Measurements from ENCODE around the gene ANKK1.

Gene ANKK1

DNA sequence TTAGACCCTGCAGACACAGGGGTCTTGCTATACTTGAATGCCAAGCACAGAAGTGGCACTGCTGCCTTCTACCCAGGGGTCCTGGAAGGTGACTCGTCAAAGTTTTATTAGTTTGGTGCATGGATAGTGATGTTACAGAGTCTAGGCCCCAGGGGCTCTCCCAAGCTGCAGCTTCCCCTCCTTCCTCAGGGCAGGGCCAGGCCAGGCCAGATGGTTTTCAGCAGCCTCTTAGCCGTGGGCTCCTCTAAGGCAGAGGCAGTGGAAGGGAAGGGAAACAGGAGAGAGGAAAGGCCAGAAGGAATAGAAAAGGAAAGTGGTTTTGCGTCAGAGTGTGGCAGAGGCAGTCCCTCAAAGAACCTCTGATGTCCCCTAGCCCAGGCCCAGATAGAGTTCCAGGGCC, 21.9 kb downstream of the ANKK1 start:
- no peak for DNase-seq

DNA sequence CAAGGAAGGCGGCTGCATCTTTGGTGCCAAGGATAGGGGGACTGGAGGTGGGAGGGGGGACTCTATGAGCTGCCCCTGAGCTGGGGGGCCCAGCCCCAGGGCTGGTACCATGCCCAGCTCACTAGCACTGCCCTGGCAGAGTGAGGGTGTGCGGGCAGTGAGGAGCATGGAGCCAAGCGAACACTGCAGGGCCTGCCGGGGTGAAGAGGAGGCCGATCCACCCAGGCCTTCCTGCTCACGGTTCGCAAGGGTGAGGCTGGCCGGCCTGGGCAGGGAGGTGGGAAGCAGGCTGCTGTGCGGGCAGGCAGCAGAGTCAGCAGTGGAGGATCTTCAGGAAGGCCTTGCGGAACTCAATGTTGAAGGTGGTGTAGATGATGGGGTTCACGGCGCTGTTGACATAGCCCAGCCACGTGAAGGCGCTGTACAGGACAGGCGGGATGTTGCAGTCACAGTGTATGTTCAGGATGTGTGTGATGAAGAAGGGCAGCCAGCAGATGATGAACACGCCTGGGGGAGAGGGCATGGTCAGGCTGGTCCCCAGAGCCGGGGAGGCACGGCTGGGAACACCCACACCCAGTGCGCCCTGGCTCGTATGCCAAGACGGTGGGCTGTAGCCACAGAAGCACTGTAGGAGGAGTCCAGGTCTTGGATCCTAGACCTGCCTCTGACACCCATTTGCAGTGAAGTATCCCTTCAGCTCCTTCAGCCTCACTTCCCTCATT, 23.0 kb downstream of the ANKK1 start:
- no peak for DNase-seq

DNA sequence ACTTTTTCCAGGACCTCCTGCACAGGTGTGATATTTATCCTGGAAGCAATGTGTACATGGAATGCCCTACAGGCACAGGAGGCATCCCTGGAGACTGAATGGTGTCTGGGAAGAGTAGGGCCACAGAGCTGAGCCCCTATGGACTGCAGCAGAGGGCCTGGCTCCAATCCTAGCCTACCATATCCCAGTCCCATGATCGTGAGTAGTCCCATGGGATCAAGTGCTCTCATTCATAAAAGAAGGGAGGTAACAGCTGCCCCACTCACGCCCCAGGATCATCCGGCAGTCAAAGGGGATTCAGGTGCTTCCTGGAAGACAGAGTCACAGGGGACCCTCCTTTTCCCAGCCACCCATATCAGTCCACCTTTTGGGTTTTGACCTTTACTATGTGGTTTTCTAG, 24.0 kb downstream of the ANKK1 start:
- DNase-seq = no peak

GRCh38 chr11:113412675-113413074, 25.1 kb downstream of the ANKK1 start:
- DNase-seq = no peak

GRCh38 chr11:113415343-113415742, 27.8 kb downstream of the ANKK1 start:
- no peak for DNase-seq

DNA sequence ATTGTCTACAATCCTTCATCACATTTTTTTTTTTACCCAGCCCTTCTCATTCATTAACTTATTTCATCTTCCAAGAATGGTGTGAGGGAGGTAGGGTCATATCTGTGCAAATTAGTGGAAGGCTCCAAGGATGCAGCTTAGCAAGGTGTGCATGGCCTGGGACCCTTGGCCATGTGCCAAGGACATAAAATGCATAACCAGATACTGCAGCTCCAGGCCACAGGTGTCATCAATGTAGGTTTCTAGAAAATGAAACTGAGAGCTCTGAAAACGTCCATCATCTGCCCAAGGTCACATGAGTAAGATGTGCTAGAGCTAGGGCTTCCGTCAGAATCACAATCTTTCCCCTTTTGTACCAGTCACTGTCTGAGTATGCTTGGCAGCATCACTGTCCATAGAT, 29.8 kb downstream of the ANKK1 start:
- DNase-seq = no peak

DNA sequence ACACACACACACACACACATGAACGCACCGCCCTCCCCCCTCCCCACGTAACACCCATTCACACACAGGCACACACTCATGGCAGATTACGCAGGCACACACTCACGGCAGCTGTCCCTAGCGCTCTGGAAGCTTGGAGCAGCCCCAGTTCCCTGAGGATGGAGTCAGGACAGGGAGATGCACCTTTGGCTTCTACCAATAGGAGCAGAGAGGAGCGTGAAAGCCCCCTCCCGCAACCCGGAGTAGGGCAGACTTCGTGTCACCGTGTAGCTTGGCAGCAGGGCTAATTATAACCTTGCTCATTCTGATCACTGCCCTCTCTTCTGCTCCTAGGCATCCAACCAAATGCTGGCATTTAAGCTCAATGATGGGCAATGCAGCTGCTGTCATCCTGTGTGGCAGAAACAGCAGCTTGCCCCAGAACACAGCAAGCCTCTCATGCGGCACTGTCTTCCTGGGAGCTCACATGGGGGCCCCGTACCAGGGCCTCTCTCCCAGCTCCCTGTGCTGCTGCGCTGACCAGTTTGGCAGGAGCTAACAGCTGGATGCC, 31.9 kb downstream of the ANKK1 start:
- DNase-seq = no peak

- no peak for DNase-seq
These were observed 33.2 kb downstream of the ANKK1 start for GRCh38 chr11:113420808-113421207.

- DNase-seq = no peak
These were observed 39.1 kb downstream of the ANKK1 start for GRCh38 chr11:113426686-113427085.

DNA sequence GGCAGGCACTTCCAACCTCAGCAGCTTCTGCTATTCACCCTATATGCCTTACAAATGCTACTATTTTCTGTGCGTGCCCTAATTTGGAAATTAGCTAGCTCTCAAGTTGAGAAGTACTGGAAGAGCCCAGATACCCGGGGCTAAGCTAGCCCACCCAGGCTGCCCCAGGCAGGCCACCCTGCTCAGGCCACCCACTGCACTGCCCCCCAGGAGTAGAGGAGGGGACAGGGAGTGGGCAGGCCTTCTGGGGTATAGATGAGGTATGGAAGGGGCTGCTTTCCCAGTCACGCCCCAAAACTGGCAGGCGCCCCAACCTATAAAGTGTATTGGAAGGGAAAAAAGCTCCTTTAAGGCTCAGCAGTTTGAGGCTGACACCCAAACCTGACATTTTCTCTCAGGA, 44.2 kb downstream of the ANKK1 start:
- no peak for DNase-seq

- no peak for DNase-seq
These were observed 47.8 kb downstream of the ANKK1 start for GRCh38 chr11:113435190-113435968.

DNA sequence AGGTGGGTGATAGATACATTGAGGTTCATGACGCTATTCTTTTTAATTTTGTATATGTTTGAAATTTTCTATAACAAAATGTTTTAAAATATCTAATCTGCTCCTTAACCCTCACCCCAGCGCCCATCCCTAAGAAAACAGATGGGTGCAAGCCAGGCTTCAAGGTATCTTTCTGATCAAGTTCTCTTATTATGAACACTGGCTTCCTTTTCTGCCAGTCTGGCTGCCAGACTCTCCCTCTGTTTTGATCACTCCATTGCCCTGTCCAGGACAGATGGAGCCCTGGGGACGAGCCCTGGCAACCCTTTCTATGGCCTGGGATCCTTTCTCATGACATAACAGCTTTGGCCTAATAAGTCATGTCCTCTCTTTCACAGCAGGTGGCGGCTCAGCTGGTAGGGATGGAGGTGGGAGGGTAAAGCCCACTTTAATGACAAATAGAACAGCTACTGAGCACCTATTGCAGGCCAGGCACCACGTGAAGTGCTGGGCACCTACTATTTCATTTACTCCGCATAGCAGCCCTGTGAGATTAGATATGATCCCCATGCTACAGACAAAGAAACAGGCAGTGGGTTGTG, 49.2 kb downstream of the ANKK1 start:
- DNase-seq = no peak

DNA sequence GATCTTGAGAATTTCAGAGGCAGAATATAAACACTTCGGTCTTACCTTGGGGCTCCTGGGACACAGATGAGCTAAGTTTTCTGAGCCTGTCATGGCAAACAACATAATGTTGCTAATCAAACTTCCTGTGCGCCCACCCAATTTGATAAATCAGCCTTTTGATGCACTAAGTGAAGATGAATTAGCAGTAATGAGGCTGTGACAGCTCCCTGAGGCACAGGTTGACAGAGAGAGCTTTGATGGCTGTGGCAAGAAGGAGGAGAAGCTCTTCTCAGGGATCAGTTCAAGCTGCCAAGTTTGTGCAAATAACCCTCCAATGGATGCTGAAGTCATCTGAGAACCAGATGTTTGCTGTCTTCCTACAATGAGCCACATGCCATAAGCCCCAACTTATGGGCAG, 53.2 kb downstream of the ANKK1 start:
- DNase-seq = no peak

DNA sequence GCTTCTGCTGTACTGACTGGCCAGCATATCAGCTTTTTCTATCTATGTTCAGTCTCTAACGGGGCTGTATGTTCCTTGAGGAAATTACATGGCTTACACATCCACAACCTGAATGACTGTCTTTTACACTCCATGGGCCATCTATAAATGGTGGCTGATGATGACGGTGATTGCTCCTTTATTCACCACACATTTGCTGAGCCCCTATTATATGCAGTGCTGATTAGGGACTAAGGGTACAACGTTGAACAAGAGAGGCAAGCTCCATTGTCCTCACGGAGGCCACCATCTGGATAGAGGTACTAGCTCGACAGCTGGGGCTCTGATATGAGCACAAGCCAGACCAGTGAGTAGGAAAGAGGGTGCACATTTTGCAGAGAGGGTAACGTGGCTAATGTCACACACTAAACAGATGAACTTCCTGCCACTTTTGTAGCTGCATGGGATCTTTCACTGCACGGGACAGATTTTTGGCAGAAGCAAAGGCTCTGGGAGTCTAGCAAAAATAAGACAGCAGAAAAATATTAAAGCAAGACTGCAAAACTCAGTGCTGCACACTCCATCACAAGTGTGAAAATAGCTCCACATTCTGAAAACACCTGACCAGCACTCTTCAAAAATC, 57.0 kb downstream of the ANKK1 start:
- DNase-seq = no peak

DNA sequence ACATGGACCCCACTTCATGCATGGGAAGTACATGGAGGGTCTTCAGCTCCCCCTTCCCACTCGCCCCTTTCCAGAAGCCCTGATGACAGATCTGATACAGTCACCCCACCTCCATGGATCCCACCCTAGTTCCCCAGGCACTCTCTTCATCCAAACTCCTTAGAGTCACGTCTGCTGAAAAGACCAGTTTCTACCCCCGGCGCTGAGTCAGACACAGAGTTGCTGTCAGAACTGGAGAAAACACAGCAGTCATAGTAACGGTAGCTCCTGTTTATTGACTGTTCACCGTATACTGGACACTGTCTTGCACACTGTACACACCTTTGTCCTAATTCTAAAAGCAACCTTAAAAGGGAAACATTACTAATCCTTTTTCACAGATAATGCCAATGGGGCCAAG, 58.5 kb downstream of the ANKK1 start:
- no peak for DNase-seq

DNA sequence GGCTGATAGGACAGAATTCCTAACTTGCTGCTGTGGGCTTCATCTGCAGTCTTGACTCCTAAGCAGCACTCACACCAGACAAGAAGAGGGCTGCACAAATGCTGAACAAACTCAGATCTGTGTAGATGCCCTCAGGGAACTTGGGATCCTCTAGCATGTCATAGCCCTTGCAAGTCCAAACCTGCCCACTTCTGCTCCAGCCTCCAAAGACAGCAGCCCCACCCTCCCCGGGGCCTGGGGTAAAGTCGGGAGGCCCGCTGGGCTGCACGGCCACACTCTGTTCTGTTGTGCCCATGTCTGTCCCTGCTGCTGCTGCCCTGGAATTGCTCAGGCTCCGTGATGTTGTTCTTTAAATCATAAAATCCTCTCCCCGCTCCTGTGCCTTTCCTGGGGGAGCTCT, 59.4 kb downstream of the ANKK1 start:
- DNase-seq = no peak

DNA sequence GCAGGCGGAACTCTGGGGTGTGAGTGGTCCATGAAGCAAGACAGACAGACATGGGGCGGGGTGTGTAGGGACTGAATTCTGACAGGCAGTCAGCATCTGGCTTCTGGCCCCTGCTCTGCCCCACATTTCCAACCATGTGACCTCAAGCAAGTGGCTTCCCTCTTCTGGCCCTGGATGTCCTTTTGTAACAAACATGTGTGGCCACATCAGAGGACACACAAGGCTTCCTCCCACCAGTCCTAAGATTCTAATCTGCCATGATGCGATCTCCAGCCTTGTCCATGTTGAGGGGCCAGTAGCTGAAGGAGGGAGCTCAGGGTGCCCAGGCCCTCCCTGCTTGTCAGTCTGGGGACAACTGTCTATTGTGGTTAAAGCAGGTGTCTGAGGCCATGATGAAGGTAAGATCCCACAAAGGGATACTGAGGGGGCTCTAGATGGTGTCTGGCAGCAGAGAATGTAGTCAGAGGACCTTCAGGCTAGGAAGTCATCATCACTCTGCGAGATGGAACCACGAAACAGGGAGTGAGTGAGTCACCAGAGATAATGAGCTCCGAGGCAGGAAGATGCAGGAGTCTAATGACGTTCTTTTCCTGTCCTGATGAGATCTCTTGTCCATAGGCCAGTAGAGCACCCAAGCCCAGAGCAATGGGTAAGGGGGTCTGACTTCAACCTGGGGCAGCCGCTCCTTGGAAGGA, 60.2 kb downstream of the ANKK1 start:
- no peak for DNase-seq

DNA sequence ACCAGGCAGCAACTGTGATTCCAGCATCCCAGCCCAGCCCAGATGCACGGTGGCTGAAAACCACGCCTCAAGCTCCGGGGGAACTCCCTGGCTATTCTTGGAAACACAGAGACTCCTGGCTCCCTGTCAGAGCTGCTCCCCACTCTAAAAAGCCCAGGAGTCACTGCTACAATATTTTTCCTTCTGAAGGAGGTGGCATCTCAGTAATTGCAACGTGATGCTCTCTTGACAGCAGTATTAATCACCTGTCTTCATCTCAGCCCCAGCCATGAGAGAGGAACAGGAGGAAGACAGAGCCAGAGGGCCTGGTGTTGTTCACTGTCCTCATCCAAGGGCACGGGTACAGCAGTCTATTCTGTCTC, 60.7 kb downstream of the ANKK1 start:
- DNase-seq = no peak

GRCh38 chr11:113449743-113450142, 62.2 kb downstream of the ANKK1 start:
- no peak for DNase-seq

Data from hematopoietic multipotent progenitor cell treated with erythropoietin and hydrocortisone succinate and interleukin-3 and kit ligand, for 6 days (in vitro differentiated cells).